Measurements from ENCODE around the gene CLRN2.
"Not testable (repeated sequence)": the region's sequence is repeated elsewhere in the genome, so short reads cannot be mapped to it uniquely, and the experiment has no call there.

CLRN2 gene

DNA sequence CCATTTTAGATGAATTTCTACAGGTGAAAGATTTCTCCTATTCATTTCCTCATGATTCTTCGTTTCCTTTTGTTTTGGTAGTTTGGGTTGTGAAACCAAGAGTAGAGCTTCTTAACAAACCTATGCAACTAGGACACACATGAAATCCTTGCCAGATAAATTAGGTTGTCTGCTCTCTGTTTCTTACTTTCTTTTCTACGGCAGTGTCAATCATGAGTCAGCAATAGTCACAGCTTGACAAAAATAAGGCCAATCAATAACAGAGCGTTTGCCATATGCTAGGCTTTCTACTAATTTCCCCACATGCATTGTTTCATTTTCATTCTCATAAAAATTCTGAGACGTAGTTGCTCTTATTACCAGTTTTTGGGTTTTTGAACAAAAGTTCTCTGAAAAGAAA is 20.3 kb downstream of the CLRN2 start:
- POLR2A ChIA-PET: no interaction called here
- Histone ChIP-seq H3K27ac (ENCODE audit: extremely low read depth, low read depth, low read length) (no peak overlapping the region), H3K9me3 (ENCODE audit: control insufficient read depth, insufficient read depth, low read depth, low read length) (no peaks in the 10 kb centered on the region), H3K4me1 (ENCODE audit: control insufficient read depth, insufficient read depth, low read length) (no peaks in the 10 kb centered on the region), H3K36me3 (ENCODE audit: control insufficient read depth in 2 of 2, insufficient read depth in 1 of 2, low read length in 2 of 2) (no peaks in the 10 kb centered on the region), H3K4me3 (ENCODE audit: low read depth, low read length) (no peak overlapping the region)
- TF ChIP-seq ZNF112 (tag by site-specific recombination; IDR thresholded peaks at IDR 0.05) (no peak), ZNF768 (tag by site-specific recombination; IDR thresholded peaks at IDR 0.05) (no peak), KLF8 (tag by site-specific recombination; IDR thresholded peaks at IDR 0.05) (no peak), ZNF274 (IDR thresholded peaks at IDR 0.05; ENCODE audit: low read length) (no peak), ZNF274 (tag by site-specific recombination; IDR thresholded peaks at IDR 0.05; ENCODE audit: borderline replicate concordance) (no peak), SP2 (tag by site-specific recombination; IDR thresholded peaks at IDR 0.05) (no peak), ZNF23 (tag by site-specific recombination; IDR thresholded peaks at IDR 0.05; ENCODE audit: borderline replicate concordance) (no peak), GLI2 (tag by site-specific recombination; IDR thresholded peaks at IDR 0.05; ENCODE audit: borderline replicate concordance, low read depth) (no peak), PRDM4 (tag by site-specific recombination; IDR thresholded peaks at IDR 0.05) (no peak), SETDB1 (IDR thresholded peaks at IDR 0.05; ENCODE audit: insufficient read length, low read length) (no peak), ZXDB (tag by site-specific recombination; IDR thresholded peaks at IDR 0.05) (no peak), ZNF202 (tag by site-specific recombination; IDR thresholded peaks at IDR 0.05; ENCODE audit: borderline replicate concordance) (no peak), ZBTB17 (tag by site-specific recombination; IDR thresholded peaks at IDR 0.05) (no peak)
- CTCF ChIA-PET: interaction anchor here (1.1 kb wide), 1 partner anchor 13 kb away, joined by 4 read pairs; no protein-coding TSS in a partner anchor

DNA sequence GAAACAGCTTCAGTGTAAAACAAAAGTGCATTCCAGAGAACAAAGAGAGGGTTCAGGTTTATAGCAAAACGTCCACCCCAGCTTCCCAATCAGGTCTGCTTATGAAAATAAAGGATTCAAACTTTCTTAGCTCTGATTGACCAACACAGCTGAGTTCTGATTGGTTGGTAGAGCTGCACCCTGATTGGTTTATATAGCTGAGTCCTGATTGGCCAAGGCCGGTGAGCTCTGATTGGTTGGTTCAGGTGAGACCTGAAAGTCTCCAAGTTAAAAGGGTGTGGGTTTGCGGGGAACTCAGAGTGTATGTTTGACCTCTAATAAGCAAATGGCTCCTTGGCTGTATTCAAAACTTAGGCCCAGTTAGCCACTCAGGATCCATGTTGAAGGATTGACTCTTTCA is 20.9 kb downstream of the CLRN2 start:
- Histone ChIP-seq H3K9me3 (ENCODE audit: control insufficient read depth, insufficient read depth, low read depth, low read length) (no peaks in the 10 kb centered on the region), H3K36me3 (ENCODE audit: control insufficient read depth in 2 of 2, insufficient read depth in 1 of 2, low read length in 2 of 2) (no peaks in the 10 kb centered on the region), H3K4me3 (ENCODE audit: low read depth, low read length) (no peak overlapping the region), H3K27ac (ENCODE audit: extremely low read depth, low read depth, low read length) (no peak overlapping the region), H3K4me1 (ENCODE audit: control insufficient read depth, insufficient read depth, low read length) (no peaks in the 10 kb centered on the region)
- TF ChIP-seq ZBTB20 (tag by site-specific recombination; IDR thresholded peaks at IDR 0.05): no peak
- TF ChIP-seq ZBTB11 (tag by site-specific recombination; conservative IDR thresholded peaks at IDR 0.05; ENCODE audit: low read depth): no peak
- TF ChIP-seq KLF7 (tag by site-specific recombination; IDR thresholded peaks at IDR 0.05; ENCODE audit: borderline replicate concordance): no peak
- TF ChIP-seq PRDM4 (tag by site-specific recombination; IDR thresholded peaks at IDR 0.05): no peak
- TF ChIP-seq TRIM28 (IDR thresholded peaks at IDR 0.05; ENCODE audit: borderline replicate concordance, low read length): no peak
- TF ChIP-seq ZNF311 (tag by site-specific recombination; IDR thresholded peaks at IDR 0.05; ENCODE audit: borderline replicate concordance): no peak
- no peak for TF ChIP-seq SCRT1 (tag by site-specific recombination; IDR thresholded peaks at IDR 0.05; ENCODE audit: borderline replicate concordance)
- no peak for TF ChIP-seq ZBTB1 (tag by site-specific recombination; IDR thresholded peaks at IDR 0.05)
- no peak for TF ChIP-seq SP3 (tag by site-specific recombination; IDR thresholded peaks at IDR 0.05)
- no peak for TF ChIP-seq ZNF266 (tag by site-specific recombination; IDR thresholded peaks at IDR 0.05; ENCODE audit: low read depth)
- TF ChIP-seq ZNF501 (tag by site-specific recombination; IDR thresholded peaks at IDR 0.05): no peak
- no peak for TF ChIP-seq MEIS1 (CRISPR knock-in tag; IDR thresholded peaks at IDR 0.05; ENCODE audit: borderline replicate concordance)
- TF ChIP-seq ZBTB7A (tag by site-specific recombination; IDR thresholded peaks at IDR 0.05; ENCODE audit: low read depth): no peak
- ChIA-PET POLR2A (no interaction called here), CTCF (interaction anchor here (0.7 to 1.1 kb wide), 2 partner anchors 12 to 65 kb away, joined by 3 to 4 read pairs; no protein-coding TSS in a partner anchor)

- H3K4me3 ChIP-seq (ENCODE audit: low read depth, low read length); POLR2A ChIA-PET; H3K36me3 ChIP-seq (ENCODE audit: control insufficient read depth in 2 of 2, insufficient read depth in 1 of 2, low read length in 2 of 2); H3K27ac ChIP-seq (ENCODE audit: extremely low read depth, low read depth, low read length); H3K4me1 ChIP-seq (ENCODE audit: control insufficient read depth, insufficient read depth, low read length); H3K9me3 ChIP-seq (ENCODE audit: control insufficient read depth, insufficient read depth, low read depth, low read length): not testable (repeated sequence)
- CTCF ChIA-PET: interaction anchor here (0.6 kb wide), 1 partner anchor 733 kb away, joined by 3 read pairs; no protein-coding TSS in a partner anchor
Measured at GRCh38 chr4:17537060-17537459, 22.1 kb downstream of the CLRN2 start.
